ENCODE data around the gene DIPK1B.

The DIPK1B gene

DNA sequence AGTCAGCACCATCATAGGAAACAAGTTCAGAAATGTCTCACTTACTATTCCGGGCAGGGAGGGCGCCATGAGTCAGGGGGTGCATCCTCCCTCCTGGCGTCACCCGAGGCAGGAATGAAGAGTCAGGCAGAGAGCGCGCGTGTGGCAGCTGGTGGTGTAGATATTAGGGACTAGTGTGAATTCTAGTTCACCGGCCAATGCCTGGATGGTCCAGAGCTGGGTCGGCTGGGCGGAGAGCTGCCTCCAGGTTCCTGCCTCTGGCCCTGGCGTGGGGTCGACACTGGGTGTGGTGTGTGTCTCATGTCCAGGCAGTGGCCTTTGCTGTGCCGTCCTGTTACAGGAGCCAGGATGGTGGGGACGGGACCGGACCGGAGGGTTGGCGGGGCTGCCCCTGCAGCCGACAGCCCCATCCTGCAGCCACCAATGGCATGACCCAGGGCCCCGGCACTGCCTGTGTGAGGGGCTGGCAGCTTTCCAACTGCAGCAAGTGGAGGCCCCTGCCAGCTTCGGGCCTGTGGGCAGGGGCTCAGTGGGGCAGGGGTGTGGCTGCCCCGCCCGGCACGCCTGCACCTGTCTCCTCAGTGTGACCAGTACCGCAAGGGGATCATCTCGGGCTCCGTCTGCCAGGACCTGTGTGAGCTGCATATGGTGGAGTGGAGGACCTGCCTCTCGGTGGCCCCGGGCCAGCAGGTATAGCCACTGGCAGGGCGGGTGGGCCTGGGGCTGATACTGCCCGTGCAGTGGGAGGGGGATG is 9.1 kb downstream of the DIPK1B start (continued):
- TF ChIP-seq, protein P1, sequence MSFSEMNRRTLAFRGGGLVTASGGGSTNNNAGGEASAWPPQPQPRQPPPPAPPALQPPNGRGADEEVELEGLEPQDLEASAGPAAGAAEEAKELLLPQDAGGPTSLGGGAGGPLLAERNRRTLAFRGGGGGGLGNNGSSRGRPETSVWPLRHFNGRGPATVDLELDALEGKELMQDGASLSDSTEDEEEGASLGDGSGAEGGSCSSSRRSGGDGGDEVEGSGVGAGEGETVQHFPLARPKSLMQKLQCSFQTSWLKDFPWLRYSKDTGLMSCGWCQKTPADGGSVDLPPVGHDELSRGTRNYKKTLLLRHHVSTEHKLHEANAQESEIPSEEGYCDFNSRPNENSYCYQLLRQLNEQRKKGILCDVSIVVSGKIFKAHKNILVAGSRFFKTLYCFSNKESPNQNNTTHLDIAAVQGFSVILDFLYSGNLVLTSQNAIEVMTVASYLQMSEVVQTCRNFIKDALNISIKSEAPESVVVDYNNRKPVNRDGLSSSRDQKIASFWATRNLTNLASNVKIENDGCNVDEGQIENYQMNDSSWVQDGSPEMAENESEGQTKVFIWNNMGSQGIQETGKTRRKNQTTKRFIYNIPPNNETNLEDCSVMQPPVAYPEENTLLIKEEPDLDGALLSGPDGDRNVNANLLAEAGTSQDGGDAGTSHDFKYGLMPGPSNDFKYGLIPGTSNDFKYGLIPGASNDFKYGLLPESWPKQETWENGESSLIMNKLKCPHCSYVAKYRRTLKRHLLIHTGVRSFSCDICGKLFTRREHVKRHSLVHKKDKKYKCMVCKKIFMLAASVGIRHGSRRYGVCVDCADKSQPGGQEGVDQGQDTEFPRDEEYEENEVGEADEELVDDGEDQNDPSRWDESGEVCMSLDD (tag by site-specific recombination; IDR thresholded peaks at IDR 0.05): no peak
- TF ChIP-seq ZNF596 (tag by site-specific recombination; IDR thresholded peaks at IDR 0.05) (no peak), MZF1 (tag by site-specific recombination; IDR thresholded peaks at IDR 0.05; ENCODE audit: borderline replicate concordance) (no peak), ZNF112 (tag by site-specific recombination; IDR thresholded peaks at IDR 0.05) (no peak), YY2 (tag by site-specific recombination; IDR thresholded peaks at IDR 0.05) (no peak), ZNF600 (tag by site-specific recombination; IDR thresholded peaks at IDR 0.05) (peak; percentile 78), ZNF791 (tag by site-specific recombination; IDR thresholded peaks at IDR 0.05) (no peak), ZBTB20 (tag by site-specific recombination; IDR thresholded peaks at IDR 0.05) (peak; percentile 78; the same call in 1 of the 2 replicates), BCL11A (tag by site-specific recombination; IDR thresholded peaks at IDR 0.05; ENCODE audit: low read depth) (peak; percentile 66), ZNF830 (tag by site-specific recombination; IDR thresholded peaks at IDR 0.05; ENCODE audit: low read depth) (no peak), GLI4 (tag by site-specific recombination; IDR thresholded peaks at IDR 0.05) (no peak), FEZF1 (tag by site-specific recombination; IDR thresholded peaks at IDR 0.05) (no peak), ZNF366 (tag by site-specific recombination; conservative IDR thresholded peaks at IDR 0.05) (no peak), ZNF266 (tag by site-specific recombination; IDR thresholded peaks at IDR 0.05; ENCODE audit: low read depth) (no peak), ZNF114 (tag by site-specific recombination; IDR thresholded peaks at IDR 0.05) (no peak), ZEB2 (tag by site-specific recombination; IDR thresholded peaks at IDR 0.05) (0 out of 2 replicates have a peak, but pooled peaks have one; percentile 26), ZNF302 (tag by site-specific recombination; IDR thresholded peaks at IDR 0.05; ENCODE audit: low read depth) (no peak), SALL2 (tag by site-specific recombination; IDR thresholded peaks at IDR 0.05; ENCODE audit: borderline replicate concordance) (no peak), WT1 (tag by site-specific recombination; IDR thresholded peaks at IDR 0.05) (peak; percentile 56), IKZF3 (tag by site-specific recombination; IDR thresholded peaks at IDR 0.05) (no peak), GLIS1 (tag by site-specific recombination; IDR thresholded peaks at IDR 0.05) (no peak), ZFHX2 (tag by site-specific recombination; conservative IDR thresholded peaks at IDR 0.05) (0 out of 2 replicates have a peak, but pooled peaks have one; percentile 12), TCF7L2 (IDR thresholded peaks at IDR 0.05; ENCODE audit: borderline replicate concordance, low read depth, low read length) (no peak)
- TF ChIP-seq, protein P2, sequence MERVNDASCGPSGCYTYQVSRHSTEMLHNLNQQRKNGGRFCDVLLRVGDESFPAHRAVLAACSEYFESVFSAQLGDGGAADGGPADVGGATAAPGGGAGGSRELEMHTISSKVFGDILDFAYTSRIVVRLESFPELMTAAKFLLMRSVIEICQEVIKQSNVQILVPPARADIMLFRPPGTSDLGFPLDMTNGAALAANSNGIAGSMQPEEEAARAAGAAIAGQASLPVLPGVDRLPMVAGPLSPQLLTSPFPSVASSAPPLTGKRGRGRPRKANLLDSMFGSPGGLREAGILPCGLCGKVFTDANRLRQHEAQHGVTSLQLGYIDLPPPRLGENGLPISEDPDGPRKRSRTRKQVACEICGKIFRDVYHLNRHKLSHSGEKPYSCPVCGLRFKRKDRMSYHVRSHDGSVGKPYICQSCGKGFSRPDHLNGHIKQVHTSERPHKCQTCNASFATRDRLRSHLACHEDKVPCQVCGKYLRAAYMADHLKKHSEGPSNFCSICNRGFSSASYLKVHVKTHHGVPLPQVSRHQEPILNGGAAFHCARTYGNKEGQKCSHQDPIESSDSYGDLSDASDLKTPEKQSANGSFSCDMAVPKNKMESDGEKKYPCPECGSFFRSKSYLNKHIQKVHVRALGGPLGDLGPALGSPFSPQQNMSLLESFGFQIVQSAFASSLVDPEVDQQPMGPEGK (tag by site-specific recombination; IDR thresholded peaks at IDR 0.05): no peak; the same call in 1 of the 2 replicates
- TF ChIP-seq, protein P3, sequence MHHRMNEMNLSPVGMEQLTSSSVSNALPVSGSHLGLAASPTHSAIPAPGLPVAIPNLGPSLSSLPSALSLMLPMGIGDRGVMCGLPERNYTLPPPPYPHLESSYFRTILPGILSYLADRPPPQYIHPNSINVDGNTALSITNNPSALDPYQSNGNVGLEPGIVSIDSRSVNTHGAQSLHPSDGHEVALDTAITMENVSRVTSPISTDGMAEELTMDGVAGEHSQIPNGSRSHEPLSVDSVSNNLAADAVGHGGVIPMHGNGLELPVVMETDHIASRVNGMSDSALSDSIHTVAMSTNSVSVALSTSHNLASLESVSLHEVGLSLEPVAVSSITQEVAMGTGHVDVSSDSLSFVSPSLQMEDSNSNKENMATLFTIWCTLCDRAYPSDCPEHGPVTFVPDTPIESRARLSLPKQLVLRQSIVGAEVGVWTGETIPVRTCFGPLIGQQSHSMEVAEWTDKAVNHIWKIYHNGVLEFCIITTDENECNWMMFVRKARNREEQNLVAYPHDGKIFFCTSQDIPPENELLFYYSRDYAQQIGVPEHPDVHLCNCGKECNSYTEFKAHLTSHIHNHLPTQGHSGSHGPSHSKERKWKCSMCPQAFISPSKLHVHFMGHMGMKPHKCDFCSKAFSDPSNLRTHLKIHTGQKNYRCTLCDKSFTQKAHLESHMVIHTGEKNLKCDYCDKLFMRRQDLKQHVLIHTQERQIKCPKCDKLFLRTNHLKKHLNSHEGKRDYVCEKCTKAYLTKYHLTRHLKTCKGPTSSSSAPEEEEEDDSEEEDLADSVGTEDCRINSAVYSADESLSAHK (tag by site-specific recombination; IDR thresholded peaks at IDR 0.05): no peak
- TF ChIP-seq, protein P4, sequence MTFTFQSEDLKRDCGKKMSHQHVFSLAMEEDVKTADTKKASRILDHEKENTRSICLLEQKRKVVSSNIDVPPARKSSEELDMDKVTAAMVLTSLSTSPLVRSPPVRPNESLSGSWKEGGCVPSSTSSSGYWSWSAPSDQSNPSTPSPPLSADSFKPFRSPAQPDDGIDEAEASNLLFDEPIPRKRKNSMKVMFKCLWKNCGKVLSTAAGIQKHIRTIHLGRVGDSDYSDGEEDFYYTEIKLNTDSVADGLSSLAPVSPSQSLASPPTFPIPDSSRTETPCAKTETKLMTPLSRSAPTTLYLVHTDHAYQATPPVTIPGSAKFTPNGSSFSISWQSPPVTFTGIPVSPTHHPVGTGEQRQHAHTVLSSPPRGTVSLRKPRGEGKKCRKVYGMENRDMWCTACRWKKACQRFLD (tag by site-specific recombination; IDR thresholded peaks at IDR 0.05): no peak
- TF ChIP-seq, protein P5, sequence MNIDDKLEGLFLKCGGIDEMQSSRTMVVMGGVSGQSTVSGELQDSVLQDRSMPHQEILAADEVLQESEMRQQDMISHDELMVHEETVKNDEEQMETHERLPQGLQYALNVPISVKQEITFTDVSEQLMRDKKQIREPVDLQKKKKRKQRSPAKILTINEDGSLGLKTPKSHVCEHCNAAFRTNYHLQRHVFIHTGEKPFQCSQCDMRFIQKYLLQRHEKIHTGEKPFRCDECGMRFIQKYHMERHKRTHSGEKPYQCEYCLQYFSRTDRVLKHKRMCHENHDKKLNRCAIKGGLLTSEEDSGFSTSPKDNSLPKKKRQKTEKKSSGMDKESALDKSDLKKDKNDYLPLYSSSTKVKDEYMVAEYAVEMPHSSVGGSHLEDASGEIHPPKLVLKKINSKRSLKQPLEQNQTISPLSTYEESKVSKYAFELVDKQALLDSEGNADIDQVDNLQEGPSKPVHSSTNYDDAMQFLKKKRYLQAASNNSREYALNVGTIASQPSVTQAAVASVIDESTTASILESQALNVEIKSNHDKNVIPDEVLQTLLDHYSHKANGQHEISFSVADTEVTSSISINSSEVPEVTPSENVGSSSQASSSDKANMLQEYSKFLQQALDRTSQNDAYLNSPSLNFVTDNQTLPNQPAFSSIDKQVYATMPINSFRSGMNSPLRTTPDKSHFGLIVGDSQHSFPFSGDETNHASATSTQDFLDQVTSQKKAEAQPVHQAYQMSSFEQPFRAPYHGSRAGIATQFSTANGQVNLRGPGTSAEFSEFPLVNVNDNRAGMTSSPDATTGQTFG (tag by site-specific recombination; IDR thresholded peaks at IDR 0.05; ENCODE audit: borderline replicate concordance): no peak

All from HEK293 (cell line).